Psoas muscle (tissue), 8 donors: ENCODE data around the gene AKT1. TPM values are rescaled to one million over a fixed set of nuclear protein-coding genes. Genes with fewer than 3 reads are reported as not detected.

Experiments
- ATAC-seq, 4 donors: fragments of 200-7000 bp; cut with Tn5 transposase; one replicate each; pipeline ENCODE4 v1.9.1; 2020; ENCODE audit warnings: moderate library complexity in 3 of 4, mild to moderate bottlenecking in 2 of 4
- DNase-seq, 2 donors: peaks; one replicate each; pipeline ENCODE4 v3.0.0-alpha.2; 2020
- H3K27ac ChIP-seq: fragments of 200-600 bp; one replicate; pipeline ENCODE4 v1.8.0; 2022
- H3K27me3 ChIP-seq, 3 donors: fragments of 200-600 bp in 1 of 3; one replicate each; pipeline versions ENCODE4 v1.6.1 to v1.8.0; 2013 to 2022; ENCODE audit warnings: low read length in 2 of 3, mild to moderate bottlenecking in 2 of 3, moderate library complexity in 1 of 3; ENCODE audit not compliant: insufficient read depth in 3 of 3
- H3K36me3 ChIP-seq, 2 donors: fragments of 200-600 bp in 1 of 2; one replicate each; pipeline versions ENCODE4 v1.6.1 to v1.8.0; 2013 to 2022; ENCODE audit warnings: low read depth in 1 of 2, mild to moderate bottlenecking in 1 of 2, moderate library complexity in 1 of 2; ENCODE audit not compliant: insufficient read depth in 1 of 2
- H3K4me1 ChIP-seq: fragments of 200-600 bp; one replicate; pipeline ENCODE4 v1.8.0; 2022
- H3K4me3 ChIP-seq: fragments of 200-600 bp; one replicate; pipeline ENCODE4 v1.8.0; 2022; ENCODE audit warnings: mild to moderate bottlenecking
- H3K9me3 ChIP-seq: fragments of 200-600 bp; one replicate; pipeline ENCODE4 v1.8.0; 2022
- WGBS, 3 donors: extraction: QIAGEN DNeasy Blood & Tissue Kit; methylation state at CpG; one replicate each; pipeline versions ENCODE4 v1.1.6 to v1.1.7; 2013; 5-methylcytosine and 5-hydroxymethylcytosine counted together
- intact Hi-C, 2 donors: fragments of 100-400 bp; cut with DNase I; formaldehyde crosslinking; loops; one replicate each; pipeline versions ENCODE4 v1.11.0 to v1.14.2; 2022
- polyA plus RNA-seq, 3 donors: library from polyadenylated mRNA; stranded (reverse); fragments of 200-250 nt; gene quantifications; one replicate each; pipeline ENCODE4 v1.2.3, GENCODE V29; 2013
- total RNA-seq, 4 donors: library from RNA; stranded (reverse); fragmentation: NEBNext Ultra II Directional in 2 of 4; extraction: Animal tissue kit (Norgen Biotek cat#: 25700) in 2 of 4; gene quantifications; one replicate each; pipeline versions ENCODE4 v1.2.1 to v1.2.4, GENCODE V29; 2021 to 2023
- TF ChIP-seq, protein P1 (sequence below): fragments of 200-600 bp; IDR thresholded peaks from one replicate; pipeline ENCODE4 v1.8.0; 2022; ENCODE audit warnings: antibody characterized with exemption
- donor health status: healthy with polysubstance abuse.
- donor health status: DM: no; HTN: no; CAD: no; lungs with moderate emphysema.
- donor health status: Bipolar disorder and iron deficiency.
- donor health status: healthy.
- donor health status: DM: yes; HTN: yes; CAD: no.
- donor health status: DM: no; HTN: no; CAD: no.
- donor health status: DM: no; HTN: no; CAD: no.
- donor health status: DM: yes; HTN: yes; CAD: no.

Gene AKT1
- total and polyA plus RNA-seq, 7 donors, result 51.9 to 102 (median 62.0) TPM

DNA sequence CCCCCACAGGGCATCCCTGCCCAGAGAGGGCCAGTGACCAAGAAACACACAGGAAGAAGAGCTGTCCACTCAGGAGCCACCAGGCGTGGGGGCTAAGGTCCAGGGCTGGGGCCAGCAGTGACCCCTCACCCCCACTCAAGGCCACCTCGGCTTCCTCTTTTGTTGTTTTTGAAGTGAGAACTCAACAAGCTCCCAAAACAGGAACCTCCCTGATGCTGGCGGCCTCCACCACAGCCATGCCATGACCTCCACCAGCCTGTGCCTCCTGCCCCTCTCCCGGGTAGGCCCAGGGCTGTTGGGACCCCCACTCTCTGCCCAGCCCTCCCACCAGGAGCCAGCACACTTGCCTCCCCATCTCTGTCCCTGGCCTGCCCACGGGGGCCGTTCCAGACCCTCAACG is 7.8 kb downstream of the AKT1 start:
- TF ChIP-seq, protein P1, sequence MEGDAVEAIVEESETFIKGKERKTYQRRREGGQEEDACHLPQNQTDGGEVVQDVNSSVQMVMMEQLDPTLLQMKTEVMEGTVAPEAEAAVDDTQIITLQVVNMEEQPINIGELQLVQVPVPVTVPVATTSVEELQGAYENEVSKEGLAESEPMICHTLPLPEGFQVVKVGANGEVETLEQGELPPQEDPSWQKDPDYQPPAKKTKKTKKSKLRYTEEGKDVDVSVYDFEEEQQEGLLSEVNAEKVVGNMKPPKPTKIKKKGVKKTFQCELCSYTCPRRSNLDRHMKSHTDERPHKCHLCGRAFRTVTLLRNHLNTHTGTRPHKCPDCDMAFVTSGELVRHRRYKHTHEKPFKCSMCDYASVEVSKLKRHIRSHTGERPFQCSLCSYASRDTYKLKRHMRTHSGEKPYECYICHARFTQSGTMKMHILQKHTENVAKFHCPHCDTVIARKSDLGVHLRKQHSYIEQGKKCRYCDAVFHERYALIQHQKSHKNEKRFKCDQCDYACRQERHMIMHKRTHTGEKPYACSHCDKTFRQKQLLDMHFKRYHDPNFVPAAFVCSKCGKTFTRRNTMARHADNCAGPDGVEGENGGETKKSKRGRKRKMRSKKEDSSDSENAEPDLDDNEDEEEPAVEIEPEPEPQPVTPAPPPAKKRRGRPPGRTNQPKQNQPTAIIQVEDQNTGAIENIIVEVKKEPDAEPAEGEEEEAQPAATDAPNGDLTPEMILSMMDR, result no peak
- Histone ChIP-seq H3K4me3 (no peak overlapping the region), H3K4me1 (peaks cover 13% of the 10 kb centered on the region), H3K27ac (no peak overlapping the region), H3K36me3 (peaks cover 0 to 37% of the 10 kb centered on the region in 2 donors), H3K9me3 (no peaks in the 10 kb centered on the region), H3K27me3 (no peaks in the 10 kb centered on the region)
- no peak for ATAC-seq
- WGBS, 3 donors, result 84 to 96% (median 85%) methylated on average over 7 of the region's 7 CpGs
- no peak for DNase-seq
- intact Hi-C loops, result no loop called here

DNA sequence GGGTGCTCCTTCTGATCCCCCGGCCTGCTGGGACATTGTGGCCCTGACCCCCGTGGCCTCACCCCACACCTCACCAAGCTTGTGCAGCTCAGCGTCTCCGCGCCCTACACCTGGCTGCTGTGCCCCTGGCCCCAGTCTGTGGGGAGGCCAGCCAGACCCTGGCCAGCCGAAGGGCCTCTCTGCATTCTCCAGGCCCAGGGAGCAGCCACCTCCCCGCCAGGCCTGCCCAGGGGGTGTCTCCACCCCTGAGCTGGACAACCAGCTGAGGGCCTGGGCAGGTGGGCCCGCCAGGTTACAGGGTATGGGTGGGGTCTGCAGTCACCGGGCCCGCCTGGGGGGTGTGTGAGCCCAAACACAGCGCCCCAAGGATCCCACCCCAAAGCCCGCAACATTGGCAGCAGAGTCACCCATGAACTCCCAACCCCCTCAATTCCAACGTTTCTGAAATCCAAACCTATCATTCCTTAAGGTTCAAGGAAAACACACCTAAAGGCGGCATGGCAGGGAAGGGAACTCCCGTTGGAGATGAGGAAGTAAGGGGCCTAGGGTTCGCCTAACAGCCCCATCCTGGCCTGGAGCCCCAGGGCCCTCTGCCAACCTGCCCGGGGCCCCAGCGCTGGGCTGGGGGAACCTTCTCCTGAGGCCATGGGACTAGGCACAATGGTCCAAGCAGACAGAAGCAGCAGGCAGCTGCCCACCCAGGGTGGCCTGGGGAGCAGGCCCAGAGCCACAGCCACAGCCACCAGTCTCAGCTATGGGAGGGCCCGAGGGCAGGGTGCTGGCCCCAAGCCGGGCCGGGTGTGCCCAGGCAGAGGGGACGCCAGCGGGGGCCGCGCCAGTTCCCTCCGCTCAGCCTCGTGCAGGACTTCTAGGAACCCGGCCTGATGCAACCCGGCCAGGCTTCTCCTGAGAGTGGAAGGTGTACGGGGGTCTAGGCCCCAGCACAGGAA is 8.5 kb downstream of the AKT1 start:
- WGBS, 3 donors, result 66 to 81% (median 68%) methylated on average over 29 to 30 of the region's 30 CpGs
- Histone ChIP-seq H3K36me3 (peaks cover 0 to 37% of the 10 kb centered on the region in 2 donors), H3K4me3 (no peak overlapping the region), H3K4me1 (peaks cover 7% of the 10 kb centered on the region), H3K9me3 (no peaks in the 10 kb centered on the region), H3K27me3 (no peaks in the 10 kb centered on the region), H3K27ac (no peak overlapping the region)
- intact Hi-C loops, result no loop called here
- TF ChIP-seq, protein P1, result no peak
- peak in 2 of 4 donors; percentile 29 to 36 for ATAC-seq
- DNase-seq, result no peak

DNA sequence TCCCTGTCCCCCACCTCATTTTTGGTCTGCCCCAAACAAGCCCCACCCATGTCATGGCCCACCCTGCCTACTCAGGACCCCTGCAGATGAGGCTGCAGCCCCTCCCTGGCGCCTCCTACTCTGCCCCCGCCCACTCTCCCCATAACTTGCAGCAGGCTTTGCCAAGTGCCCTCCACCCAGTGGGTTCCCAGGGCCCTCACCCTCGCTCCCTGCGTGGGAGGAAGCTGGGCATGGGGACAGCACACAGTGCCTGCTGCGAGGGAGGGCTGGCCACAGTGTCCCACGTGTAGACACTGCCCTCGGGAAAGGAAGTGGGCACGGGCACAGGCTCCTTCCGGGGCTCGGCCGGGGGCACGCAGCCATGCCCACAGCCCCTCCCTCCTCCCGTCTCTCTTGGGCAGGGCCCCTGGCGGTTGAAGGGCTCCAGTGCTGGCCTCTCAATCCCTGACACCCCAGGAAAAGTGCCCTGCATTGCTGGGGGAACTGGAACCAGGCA is 9.4 kb downstream of the AKT1 start:
- intact Hi-C loops, result no loop called here
- Histone ChIP-seq H3K4me3 (no peak overlapping the region), H3K27ac (no peak overlapping the region), H3K27me3 (no peaks in the 10 kb centered on the region), H3K9me3 (no peaks in the 10 kb centered on the region), H3K4me1 (peaks cover 7% of the 10 kb centered on the region), H3K36me3 (peaks cover 0 to 30% of the 10 kb centered on the region in 2 donors)
- 45 to 67% (median 55%) methylated on average over 11 to 12 of the region's 14 CpGs for WGBS, 3 donors
- TF ChIP-seq, protein P1, result no peak
- DNase-seq, result no peak
- peak in 2 of 4 donors; percentile 11 to 14 for ATAC-seq

DNA sequence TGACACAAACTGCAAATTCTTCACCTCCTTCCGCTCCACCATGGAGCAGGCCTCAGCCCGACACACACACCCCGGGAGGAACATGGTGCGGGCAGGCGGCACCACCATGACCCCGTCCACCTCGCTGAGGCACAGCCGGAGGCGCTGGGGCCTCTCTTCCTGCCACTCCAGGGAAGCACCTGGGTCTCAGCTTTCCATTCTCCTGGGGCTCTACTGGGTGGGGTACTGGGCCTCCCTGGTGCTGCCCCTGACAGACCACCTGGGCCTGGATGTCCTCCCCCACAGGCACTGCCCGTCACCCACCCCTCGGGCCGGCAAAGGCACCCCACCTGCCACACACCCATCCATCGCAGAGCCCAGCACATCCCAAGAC is 9.9 kb downstream of the AKT1 start:
- H3K36me3 ChIP-seq, result peaks cover 0 to 30% of the 10 kb centered on the region in 2 donors
- no peaks in the 10 kb centered on the region for H3K27me3 ChIP-seq
- no peak overlapping the region for H3K4me3 ChIP-seq
- WGBS, 3 donors, result 87 to 88% (median 88%) methylated on average over 12 to 13 of the region's 13 CpGs
- no peak for DNase-seq
- no peak for ATAC-seq
- intact Hi-C loops, result no loop called here
- TF ChIP-seq, protein P1, result no peak
- peaks cover 7% of the 10 kb centered on the region for H3K4me1 ChIP-seq
- no peaks in the 10 kb centered on the region for H3K9me3 ChIP-seq
- H3K27ac ChIP-seq, result no peak overlapping the region
